HG03064 (cell line): ENCODE measurements around the gene S100P.

Experiments
- ATAC-seq: cut with Tn5 transposase; IDR thresholded peaks from one replicate; pipeline ENCODE4 v1.9.1; 2021; ENCODE audit warnings: low read depth; ENCODE audit not compliant: unreplicated experiment

S100P gene

DNA sequence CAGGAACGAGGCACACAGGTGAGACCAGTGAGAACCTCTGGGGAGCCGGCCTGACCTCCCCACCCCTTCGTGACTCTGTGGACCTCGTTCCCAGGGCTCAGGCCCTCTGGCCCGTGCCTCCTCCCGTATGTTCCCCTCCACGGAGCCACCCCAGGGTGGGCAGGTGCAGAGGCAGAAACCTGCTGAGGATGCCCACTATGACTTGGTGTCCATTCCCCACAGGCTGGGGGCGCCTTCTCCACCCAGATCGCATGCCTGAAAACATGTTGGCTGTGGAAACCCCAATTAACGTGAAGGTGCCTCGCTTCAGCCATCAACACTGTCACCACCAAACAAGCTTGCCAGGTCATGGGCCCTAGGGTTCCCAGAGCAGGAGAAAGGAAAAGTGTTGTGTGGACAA, 49.3 kb downstream of the S100P start:
- no peak for ATAC-seq
